Mononuclear cell (primary cell): Measurements from ENCODE around the gene RUVBL2. TPM values are rescaled to one million over a fixed set of nuclear protein-coding genes. Genes with fewer than 3 reads are reported as not detected.

ENCODE experiments used
- H3K27me3 ChIP-seq: 2 replicates; pipeline ENCODE4 v1.6.0; 2011; ENCODE audit warnings: low read length, control low read depth; ENCODE audit not compliant: insufficient read depth
- H3K4me1 ChIP-seq: 2 replicates; pipeline ENCODE4 v1.5.1; 2011; ENCODE audit warnings: mild to moderate bottlenecking, low read length, control low read depth; ENCODE audit not compliant: insufficient read depth
- H3K4me3 ChIP-seq: 2 replicates; pipeline ENCODE4 v1.5.1; 2011; ENCODE audit warnings: mild to moderate bottlenecking, low read length, moderate library complexity
- H3K9me3 ChIP-seq: 2 replicates; pipeline ENCODE4 v1.5.1; 2011; ENCODE audit warnings: low read depth, mild to moderate bottlenecking, control low read depth, low read length
- total RNA-seq: library from RNA; depleted of rRNA; stranded (reverse); fragments of >200 nt; gene quantifications from one replicate; pipeline ENCODE4 v1.2.3, GENCODE V29; 2012

RUVBL2 gene
- total RNA-seq, 1 donor: 19.9 TPM

DNA sequence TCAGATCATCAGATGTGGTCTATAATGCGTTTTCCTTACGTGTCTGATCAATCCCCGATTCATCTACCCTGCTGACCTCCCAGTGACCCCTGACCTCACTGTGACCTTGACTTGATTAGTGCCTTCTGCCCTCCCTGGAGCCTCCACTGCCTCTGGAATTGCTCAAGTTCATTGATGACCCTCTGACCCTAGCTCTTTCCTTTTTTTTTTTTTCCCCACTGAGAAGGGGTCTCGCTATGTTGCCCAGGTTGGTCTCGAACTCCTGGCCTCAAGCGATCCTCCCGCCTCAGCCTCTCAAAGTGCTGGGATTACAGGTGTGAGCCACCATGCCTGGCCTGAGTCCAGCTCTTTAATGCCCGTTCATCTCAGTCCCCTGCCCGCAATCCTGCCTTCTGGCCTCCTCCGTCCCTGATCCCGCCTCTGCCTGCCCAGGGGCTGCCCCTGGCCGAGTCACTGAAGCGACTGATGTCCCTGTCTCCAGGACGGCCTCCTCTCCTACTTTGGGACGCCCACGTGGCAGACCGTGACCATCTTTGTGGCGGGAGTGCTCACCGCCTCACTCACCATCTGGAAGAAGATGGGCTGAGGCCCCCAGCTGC is 32.5 kb upstream of the RUVBL2 start:
- Histone ChIP-seq H3K4me1 (peaks cover 72% of the 10 kb centered on the region), H3K27me3 (no peaks in the 10 kb centered on the region), H3K9me3 (no peaks in the 10 kb centered on the region), H3K4me3 (no peak overlapping the region)

DNA sequence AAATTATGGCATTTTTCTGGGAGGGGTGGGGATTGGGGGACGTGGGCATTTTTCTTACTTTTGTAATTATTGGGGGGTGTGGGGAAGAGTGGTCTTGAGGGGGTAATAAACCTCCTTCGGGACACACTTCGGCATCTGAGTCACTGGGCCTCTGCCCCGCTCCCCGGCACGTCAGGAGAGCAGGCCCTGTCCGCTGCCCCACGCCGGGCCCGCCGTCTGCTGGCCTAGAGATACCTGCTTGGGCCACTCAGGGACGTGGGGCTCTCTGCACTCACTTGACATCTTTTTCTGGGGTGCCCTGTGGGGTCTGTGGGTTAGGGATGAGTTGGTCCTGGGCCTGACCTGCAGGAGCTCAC is 32.0 kb upstream of the RUVBL2 start:
- H3K9me3 ChIP-seq: no peaks in the 10 kb centered on the region
- H3K4me3 ChIP-seq: no peak overlapping the region
- H3K27me3 ChIP-seq: no peaks in the 10 kb centered on the region

GRCh38 chr19:48962029-48962848 is 31.4 kb upstream of the RUVBL2 start:
- Histone ChIP-seq H3K4me1 (peaks cover 79% of the 10 kb centered on the region), H3K9me3 (no peaks in the 10 kb centered on the region), H3K4me3 (peak overlapping the region; percentile 26)

More for the DNA sequence above, 32.0 kb upstream of the RUVBL2 start:
- peaks cover 73% of the 10 kb centered on the region for H3K4me1 ChIP-seq

DNA sequence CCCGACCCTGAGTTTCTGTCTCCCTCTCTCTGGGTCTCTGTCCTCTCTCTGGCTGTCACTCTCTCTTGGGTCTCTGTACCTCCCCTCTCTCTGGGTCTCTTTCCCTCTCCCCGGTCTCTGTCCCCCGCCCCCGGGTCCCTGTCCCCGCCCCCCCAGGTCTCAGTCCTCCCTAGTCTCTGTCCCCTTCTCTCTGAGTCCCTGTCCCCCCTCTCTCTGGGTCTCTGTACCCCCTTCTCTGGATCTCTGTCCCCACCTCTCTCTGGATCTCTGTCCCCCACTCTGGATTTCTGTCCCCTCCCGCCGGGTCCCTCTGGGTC is 30.9 kb upstream of the RUVBL2 start:
- no peaks in the 10 kb centered on the region for H3K27me3 ChIP-seq
- peak overlapping the region; percentile 26 for H3K4me3 ChIP-seq
- no peaks in the 10 kb centered on the region for H3K9me3 ChIP-seq
- H3K4me1 ChIP-seq: peaks cover 85% of the 10 kb centered on the region

More at GRCh38 chr19:48962029-48962848, 31.4 kb upstream of the RUVBL2 start:
- no peaks in the 10 kb centered on the region for H3K27me3 ChIP-seq

GRCh38 chr19:48963371-48964204 is 30.1 kb upstream of the RUVBL2 start:
- Histone ChIP-seq H3K27me3 (no peaks in the 10 kb centered on the region), H3K9me3 (no peaks in the 10 kb centered on the region), H3K4me3 (peak overlapping the region; percentile 42), H3K4me1 (peaks cover 87% of the 10 kb centered on the region)

- Histone ChIP-seq H3K4me1 (peaks cover 85% of the 10 kb centered on the region), H3K4me3 (peak overlapping the region; percentile 42), H3K9me3 (no peaks in the 10 kb centered on the region), H3K27me3 (no peaks in the 10 kb centered on the region)
Measured at GRCh38 chr19:48964205-48965039, 29.3 kb upstream of the RUVBL2 start.

GRCh38 chr19:48965040-48965805 is 28.5 kb upstream of the RUVBL2 start, which contains the start of gene FTL:
Gene FTL, plus strand, starts transcription at chr19:48965309. Its CDS starts 199 bp downstream, at chr19:48965508.
- Histone ChIP-seq H3K4me3 (peak within 1 kb of the TSS; percentile 98), H3K9me3 (no peaks in the 10 kb centered on the region), H3K27me3 (no peaks in the 10 kb centered on the region), H3K4me1 (peaks cover 77% of the 10 kb centered on the region)

DNA sequence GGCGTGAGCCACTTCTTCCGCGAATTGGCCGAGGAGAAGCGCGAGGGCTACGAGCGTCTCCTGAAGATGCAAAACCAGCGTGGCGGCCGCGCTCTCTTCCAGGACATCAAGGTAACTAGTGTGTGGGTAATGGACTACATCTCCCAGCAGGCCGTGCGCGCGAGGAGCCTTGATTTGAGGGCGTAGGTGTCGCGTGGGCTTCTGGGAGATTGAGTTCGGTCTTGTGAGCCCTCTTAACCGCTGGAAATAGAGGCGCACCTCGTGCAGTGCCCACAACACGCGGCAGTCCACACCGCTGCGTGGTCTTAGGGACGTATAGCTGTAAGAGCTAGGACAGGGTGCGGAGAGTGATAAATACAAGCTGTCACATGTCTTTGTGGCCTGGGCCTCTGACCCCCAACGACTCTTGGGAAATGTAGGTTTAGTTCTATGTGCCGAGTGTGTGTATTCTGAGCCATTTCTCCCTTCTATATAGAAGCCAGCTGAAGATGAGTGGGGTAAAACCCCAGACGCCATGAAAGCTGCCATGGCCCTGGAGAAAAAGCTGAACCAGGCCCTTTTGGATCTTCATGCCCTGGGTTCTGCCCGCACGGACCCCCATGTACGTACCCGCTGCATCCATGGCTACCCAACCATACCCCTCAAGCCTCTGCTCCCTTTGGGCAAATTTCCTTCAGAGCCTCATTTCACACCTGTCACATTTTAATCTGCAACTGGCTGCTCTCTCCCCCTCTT is 27.7 kb upstream of the RUVBL2 start:
- H3K4me1 ChIP-seq: peaks cover 74% of the 10 kb centered on the region
- H3K27me3 ChIP-seq: no peaks in the 10 kb centered on the region
- H3K9me3 ChIP-seq: no peaks in the 10 kb centered on the region
- H3K4me3 ChIP-seq: peak overlapping the region; percentile 98

GRCh38 chr19:48966541-48967345 is 26.9 kb upstream of the RUVBL2 start:
- Histone ChIP-seq H3K4me3 (peak overlapping the region; percentile 98), H3K27me3 (no peaks in the 10 kb centered on the region), H3K9me3 (no peaks in the 10 kb centered on the region), H3K4me1 (peaks cover 68% of the 10 kb centered on the region)

GRCh38 chr19:48967346-48968178 is 26.1 kb upstream of the RUVBL2 start:
- no peaks in the 10 kb centered on the region for H3K27me3 ChIP-seq
- H3K9me3 ChIP-seq: no peaks in the 10 kb centered on the region
- H3K4me3 ChIP-seq: peak overlapping the region; percentile 98
- peaks cover 60% of the 10 kb centered on the region for H3K4me1 ChIP-seq

- no peak overlapping the region for H3K4me3 ChIP-seq
- no peaks in the 10 kb centered on the region for H3K27me3 ChIP-seq
- H3K4me1 ChIP-seq: peaks cover 56% of the 10 kb centered on the region
- H3K9me3 ChIP-seq: no peaks in the 10 kb centered on the region
Measured at GRCh38 chr19:48968179-48968661, 25.5 kb upstream of the RUVBL2 start.

DNA sequence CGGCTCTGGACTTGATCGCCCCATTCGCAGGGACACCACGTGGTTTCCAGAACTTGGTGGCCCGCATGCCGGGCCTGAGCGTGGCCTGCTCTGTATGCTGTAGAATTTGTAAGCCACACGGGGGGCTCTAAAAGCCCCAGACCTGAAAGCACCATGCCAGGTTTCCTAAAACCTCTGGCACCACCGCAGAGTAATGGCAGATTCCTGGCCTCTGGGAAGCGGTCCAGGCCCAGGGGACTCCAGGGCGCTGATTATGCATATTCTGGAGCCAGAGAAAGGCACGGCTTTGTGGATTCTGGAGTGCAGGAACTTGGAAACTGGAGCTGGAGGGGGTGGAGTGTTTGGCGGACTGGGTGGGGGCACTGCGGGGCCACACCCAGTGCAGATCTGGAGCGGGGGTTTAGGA is 24.9 kb upstream of the RUVBL2 start:
- Histone ChIP-seq H3K9me3 (no peaks in the 10 kb centered on the region), H3K4me1 (peaks cover 50% of the 10 kb centered on the region), H3K4me3 (no peak overlapping the region), H3K27me3 (no peaks in the 10 kb centered on the region)
